K562 (cell line): ENCODE data around the gene PRKAR2B. TPM values are rescaled to one million over a fixed set of nuclear protein-coding genes. Genes with fewer than 3 reads are reported as not detected.
A peak's percentile ranks its signal among the peaks of the same experiment; 100 is the strongest.

ENCODE experiments used
- E2F6 ChIP-seq, 2 experiments: IDR thresholded peaks; 2 replicates each; pipeline ENCODE4 v1.6.1; 2011; ENCODE audit warnings: borderline replicate concordance in 1 of 2, control low read depth in 1 of 2, low read depth in 1 of 2, low read length in 1 of 2, mild to moderate bottlenecking in 1 of 2, mixed read lengths in 1 of 2, moderate library complexity in 1 of 2; ENCODE audit not compliant: insufficient read depth in 1 of 2, insufficient read length in 1 of 2, poor library complexity in 1 of 2, severe bottlenecking in 1 of 2; ENCODE audit errors: extremely low read depth in 1 of 2
- ERF ChIP-seq: fragments of 450-650 bp; formaldehyde crosslinking; IDR thresholded peaks from 2 replicates; pipeline ENCODE4 v1.4.0; 2020; ENCODE audit warnings: mild to moderate bottlenecking, mixed read lengths
- FOXP1 ChIP-seq: sonication (generic); formaldehyde crosslinking; IDR thresholded peaks from 2 replicates; pipeline ENCODE4 v1.8.0; 2022; ENCODE audit warnings: mild to moderate bottlenecking, missing genetic modification reagents
- GTF2E2 ChIP-seq: fragments of 200-800 bp; sonication (Bioruptor generic); IDR thresholded peaks from 2 replicates; pipeline ENCODE4 v1.6.1; 2016; ENCODE audit warnings: missing genetic modification characterization, missing compliant biosample characterization
- GTF2F1 ChIP-seq: IDR thresholded peaks from 2 replicates; pipeline ENCODE4 v1.6.1; 2011; ENCODE audit warnings: low read depth, low read length, improper control_type of control experiment
- MAFK ChIP-seq: IDR thresholded peaks from 2 replicates; pipeline ENCODE4 v1.6.1; 2011; ENCODE audit warnings: low read length, improper control_type of control experiment
- MCM3 ChIP-seq: fragments of 450-650 bp; IDR thresholded peaks from 2 replicates; pipeline ENCODE4 v1.6.1; 2016
- MTA2 ChIP-seq: fragments of 450-650 bp; IDR thresholded peaks from 2 replicates; pipeline ENCODE4 v1.6.1; 2016; ENCODE audit warnings: low read depth
- NR2C2 ChIP-seq, 2 experiments: fragments of 200-800 bp in 1 of 2; sonication (Bioruptor generic) in 1 of 2; sonication (generic) in 1 of 2; formaldehyde crosslinking in 1 of 2; IDR thresholded peaks; 2 replicates each; pipeline versions ENCODE4 v1.6.1 to v1.8.0; 2016 to 2022; ENCODE audit warnings: mild to moderate bottlenecking in 1 of 2, missing compliant biosample characterization in 1 of 2, missing genetic modification characterization in 1 of 2, missing genetic modification reagents in 1 of 2
- POLR2G ChIP-seq: fragments of 200-400 bp; formaldehyde crosslinking; IDR thresholded peaks from 2 replicates; pipeline ENCODE4 v1.6.1; 2017; ENCODE audit warnings: low read depth, mild to moderate bottlenecking, antibody characterized with exemption, low read length, moderate library complexity
- PRDM10 ChIP-seq: fragments of 450-650 bp; IDR thresholded peaks from 2 replicates; pipeline ENCODE4 v1.6.1; 2018; ENCODE audit not compliant: partially characterized antibody
- PTTG1 ChIP-seq: fragments of 450-650 bp; IDR thresholded peaks from 2 replicates; pipeline ENCODE4 v1.6.1; 2016; ENCODE audit warnings: low read depth, mild to moderate bottlenecking, missing genetic modification characterization, missing compliant biosample characterization
- RCOR1 ChIP-seq, 2 experiments: IDR thresholded peaks; 2 replicates each; pipeline ENCODE4 v1.6.1; 2012; ENCODE audit warnings: low read depth in 2 of 2, low read length in 2 of 2, borderline replicate concordance in 1 of 2, improper control_type of control experiment in 1 of 2
- XRCC4 ChIP-seq: IDR thresholded peaks from one replicate; pipeline ENCODE4 v1.6.1; 2011; ENCODE audit not compliant: insufficient read depth, insufficient read length; ENCODE audit errors: extremely low read depth
- ZNF12 ChIP-seq: sonication (generic); formaldehyde crosslinking; IDR thresholded peaks from 2 replicates; pipeline ENCODE4 v1.4.0; 2020; ENCODE audit warnings: mild to moderate bottlenecking, missing genetic modification reagents
- ZNF121 ChIP-seq: sonication (generic); formaldehyde crosslinking; conservative IDR thresholded peaks from 2 replicates; pipeline ENCODE4 v1.8.0; 2022; ENCODE audit warnings: missing genetic modification reagents
- ZNF143 ChIP-seq: sonication (generic); formaldehyde crosslinking; IDR thresholded peaks from 2 replicates; pipeline ENCODE4 v1.9.0; 2022; ENCODE audit warnings: mild to moderate bottlenecking, missing genetic modification reagents
- ZNF507 ChIP-seq: conservative IDR thresholded peaks from 2 replicates; pipeline ENCODE4 v1.6.1; 2017; ENCODE audit warnings: missing genetic modification characterization, missing compliant biosample characterization
- ZNF77 ChIP-seq: fragments of 250-450 bp; sonication (Bioruptor Pico); IDR thresholded peaks from 2 replicates; pipeline ENCODE4 v1.5.0; 2020
- polyA plus RNA-seq, 8 experiments: library from polyadenylated mRNA; depleted of rRNA in 4 of 8; stranded (reverse) in 5 of 8; unstranded in 3 of 8; fragments of >200 nt; fragmentation: Nextera tagmentation in 2 of 8; fragmentation: Illumina TruSeq in 1 of 8; extraction: Ambion mirVana in 2 of 8; extraction: Trizol in 1 of 8; gene quantifications; 2 replicates each; pipeline versions ENCODE4 v1.2.1 to v1.2.3, GENCODE V29; 2011 to 2014; ENCODE audit warnings: inconsistent platforms in 1 of 8, missing spikeins in 1 of 8
- total RNA-seq, 7 experiments: library from RNA; depleted of rRNA in 6 of 7; stranded (reverse); fragments of >200 nt in 6 of 7; fragmentation: Illumina TruSeq in 2 of 7; extraction: Trizol in 2 of 7; gene quantifications; 2 replicates each; pipeline versions ENCODE4 v1.2.1 to v1.2.3, GENCODE V29; 2011 to 2021; ENCODE audit warnings: low replicate concordance in 1 of 7
- TF ChIP-seq, protein P1 (sequence below): fragments of 250-450 bp; sonication (Bioruptor Pico); IDR thresholded peaks from 2 replicates; pipeline ENCODE4 v1.5.0; 2021
- TF ChIP-seq, protein P2 (sequence below): sonication (generic); formaldehyde crosslinking; IDR thresholded peaks from 2 replicates; pipeline ENCODE4 v1.9.0; 2022; ENCODE audit warnings: mild to moderate bottlenecking, missing genetic modification reagents

The PRKAR2B gene
- total and polyA plus RNA-seq, 9 of the 15 experiments (the other 6 are each of a cell fraction or from before 2014, with no cell fraction given) = 59.0 to 173 (median 129) TPM

DNA sequence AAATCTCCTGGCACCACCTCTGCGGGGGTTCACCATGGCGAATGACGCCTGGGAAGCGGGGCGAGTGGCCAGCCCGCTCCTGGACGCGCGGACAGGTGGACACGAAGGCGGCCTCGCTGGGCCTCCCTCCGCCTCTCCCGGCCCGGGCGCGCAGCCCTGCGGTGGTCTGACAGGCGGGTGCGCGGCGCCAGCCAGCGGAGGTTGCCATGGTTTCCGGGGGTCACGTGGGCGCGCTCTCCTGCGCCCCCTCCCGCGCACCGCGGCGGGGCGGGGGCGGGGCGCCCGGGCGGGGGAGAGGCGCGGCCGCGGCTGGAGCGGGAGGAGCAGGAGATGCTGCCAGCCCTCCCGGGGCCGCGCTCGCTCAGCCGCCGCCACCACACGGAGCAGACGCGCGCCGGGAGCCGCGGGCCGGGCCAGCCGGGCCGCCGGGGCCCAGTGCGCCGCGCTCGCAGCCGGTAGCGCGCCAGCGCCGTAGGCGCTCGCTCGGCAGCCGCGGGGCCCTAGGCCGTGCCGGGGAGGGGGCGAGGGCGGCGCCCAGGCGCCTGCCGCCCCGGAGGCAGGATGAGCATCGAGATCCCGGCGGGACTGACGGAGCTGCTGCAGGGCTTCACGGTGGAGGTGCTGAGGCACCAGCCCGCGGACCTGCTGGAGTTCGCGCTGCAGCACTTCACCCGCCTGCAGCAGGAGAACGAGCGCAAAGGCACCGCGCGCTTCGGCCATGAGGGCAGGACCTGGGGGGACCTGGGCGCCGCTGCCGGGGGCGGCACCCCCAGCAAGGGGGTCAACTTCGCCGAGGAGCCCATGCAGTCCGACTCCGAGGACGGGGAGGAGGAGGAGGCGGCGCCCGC, at the start of gene PRKAR2B (continued):
- TF ChIP-seq PRDM10 (no peak), MTA2 (no peak), XRCC4 (no peak), POLR2G (peak; percentile 83), NR2C2 (CRISPR knock-in tag; IDR thresholded peaks at IDR 0.05) (peak; percentile 57; the same call in 1 of the 2 replicates), NR2C2 (tag; IDR thresholded peaks at IDR 0.05) (no peak; the same call in 1 of the 2 replicates), ZNF121 (CRISPR knock-in tag) (no peak), FOXP1 (CRISPR knock-in tag) (no peak; the same call in 1 of the 2 replicates), ZNF507 (no peak), E2F6 (IDR thresholded peaks at IDR 0.05; ENCODE audit: borderline replicate concordance in 1 of 2, extremely low read depth in 1 of 2, insufficient read depth in 1 of 2, insufficient read length in 1 of 2, low read depth in 1 of 2, low read length in 1 of 2, poor library complexity in 1 of 2, severe bottlenecking in 1 of 2) (peak; percentile 87 to 90), MCM3 (no peak), PTTG1 (no peak), MAFK (no peak), ZNF77 (CRISPR knock-in tag) (no peak), ZNF143 (CRISPR knock-in tag) (no peak), ZNF12 (no peak), GTF2E2 (no peak), RCOR1 (IDR thresholded peaks at IDR 0.05; ENCODE audit: borderline replicate concordance in 1 of 2, low read depth in 2 of 2, low read length in 2 of 2) (peak in 1 of 2 experiments; percentile 72; a peak in 3 of 4 replicates), GTF2F1 (no peak), ERF (CRISPR knock-in tag) (no peak; the same call in 1 of the 2 replicates)
- TF ChIP-seq, protein P1, sequence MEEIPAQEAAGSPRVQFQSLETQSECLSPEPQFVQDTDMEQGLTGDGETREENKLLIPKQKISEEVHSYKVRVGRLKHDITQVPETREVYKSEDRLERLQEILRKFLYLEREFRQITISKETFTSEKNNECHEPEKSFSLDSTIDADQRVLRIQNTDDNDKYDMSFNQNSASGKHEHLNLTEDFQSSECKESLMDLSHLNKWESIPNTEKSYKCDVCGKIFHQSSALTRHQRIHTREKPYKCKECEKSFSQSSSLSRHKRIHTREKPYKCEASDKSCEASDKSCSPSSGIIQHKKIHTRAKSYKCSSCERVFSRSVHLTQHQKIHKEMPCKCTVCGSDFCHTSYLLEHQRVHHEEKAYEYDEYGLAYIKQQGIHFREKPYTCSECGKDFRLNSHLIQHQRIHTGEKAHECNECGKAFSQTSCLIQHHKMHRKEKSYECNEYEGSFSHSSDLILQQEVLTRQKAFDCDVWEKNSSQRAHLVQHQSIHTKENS (CRISPR knock-in tag) = no peak
- TF ChIP-seq, protein P2, sequence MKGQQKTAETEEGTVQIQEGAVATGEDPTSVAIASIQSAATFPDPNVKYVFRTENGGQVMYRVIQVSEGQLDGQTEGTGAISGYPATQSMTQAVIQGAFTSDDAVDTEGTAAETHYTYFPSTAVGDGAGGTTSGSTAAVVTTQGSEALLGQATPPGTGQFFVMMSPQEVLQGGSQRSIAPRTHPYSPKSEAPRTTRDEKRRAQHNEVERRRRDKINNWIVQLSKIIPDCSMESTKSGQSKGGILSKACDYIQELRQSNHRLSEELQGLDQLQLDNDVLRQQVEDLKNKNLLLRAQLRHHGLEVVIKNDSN (CRISPR knock-in tag) = peak; percentile 92
